GM12878 (cell line): Measurements from ENCODE around the gene ARL5C. TPM values are rescaled to one million over a fixed set of nuclear protein-coding genes. Genes with fewer than 3 reads are reported as not detected.

ENCODE experiments used
- ATAC-seq: fragments of 200-7000 bp; cut with Tn5 transposase; 3 replicates; pipeline ENCODE4 v1.9.1; 2020; ENCODE audit warnings: mild to moderate bottlenecking, moderate library complexity
- BruUV-seq: library from RNA; stranded (reverse); fragments of 400-500 nt; replicated peaks from 2 replicates; lab custom pipeline; 2021; lab: Mats Ljungman, UMichigan
- CTCF ChIA-PET: fragments of 300-600 bp; sonication (Branson Sonifier 250); formaldehyde crosslinking; extraction: SDS; loops from one replicate; lab custom pipeline; 2021; ENCODE audit warnings: inconsistent platforms; lab: Yijun Ruan, JAX
- POLR2A ChIA-PET: fragments of 350-600 bp; formaldehyde crosslinking; extraction: SDS; loops from one replicate; lab custom pipeline; 2021; ENCODE audit warnings: inconsistent platforms; lab: Charles Lee
- RAD21 ChIA-PET: fragments of 300-600 bp; sonication (Branson Sonifier 250); formaldehyde crosslinking; loops from one replicate; lab custom pipeline; 2023; ENCODE audit warnings: antibody characterized with exemption; ENCODE audit not compliant: unreplicated experiment; lab: Charles Lee
- SMC1A ChIA-PET: fragments of 300-600 bp; sonication (Branson Sonifier 250); formaldehyde crosslinking; loops from one replicate; lab custom pipeline; 2023; ENCODE audit not compliant: unreplicated experiment, uncharacterized antibody; lab: Charles Lee
- DNase-seq: peaks from one replicate; pipeline ENCODE4 v3.0.0-alpha.2; 2011; ENCODE audit warnings: low read depth, low spot score
- FAIRE-seq: peaks from 3 replicates; lab custom pipeline; 2011; peaks lifted over from hg19 to GRCh38; lab: Jason Lieb, UNC
- H2AFZ ChIP-seq: 2 replicates; pipeline ENCODE4 v1.6.0; 2011; ENCODE audit warnings: low read depth, low read length, control low read depth; ENCODE audit not compliant: control insufficient read depth
- H3K27ac ChIP-seq: 2 replicates; pipeline ENCODE4 v1.5.1; 2011; ENCODE audit warnings: control low read depth; ENCODE audit not compliant: control insufficient read depth, insufficient read depth
- H3K27me3 ChIP-seq, 2 experiments: replicated peaks in 1 of 2; 2 replicates each; pipeline versions ENCODE4 v1.6.0 to v1.6.1; 2011; ENCODE audit warnings: low read length in 1 of 2; ENCODE audit not compliant: control insufficient read depth in 2 of 2, insufficient read depth in 2 of 2
- H3K36me3 ChIP-seq, 2 experiments: 2 replicates each; pipeline ENCODE4 v1.5.1; 2011; ENCODE audit warnings: low read length in 1 of 2; ENCODE audit not compliant: control insufficient read depth in 2 of 2, insufficient read depth in 2 of 2
- H3K4me1 ChIP-seq: 2 replicates; pipeline ENCODE4 v1.6.1; 2011; ENCODE audit warnings: mild to moderate bottlenecking, low read length, moderate library complexity, mixed read lengths; ENCODE audit not compliant: control insufficient read depth, insufficient read depth
- H3K4me2 ChIP-seq: 2 replicates; pipeline ENCODE4 v1.6.0; 2011; ENCODE audit warnings: control low read depth; ENCODE audit not compliant: control insufficient read depth, insufficient read depth
- H3K4me3 ChIP-seq: fragments of 200-600 bp; sonication (generic); 2 replicates; pipeline ENCODE4 v1.5.1; 2016
- H3K79me2 ChIP-seq: 2 replicates; pipeline ENCODE4 v1.6.0; 2011; ENCODE audit warnings: low read length; ENCODE audit not compliant: control insufficient read depth, insufficient read depth
- H3K9ac ChIP-seq: 2 replicates; pipeline ENCODE4 v1.8.0; 2011; ENCODE audit warnings: low read length, control low read depth, mixed read lengths; ENCODE audit not compliant: control insufficient read depth, insufficient read depth
- H3K9me3 ChIP-seq: replicated peaks from 3 replicates; pipeline ENCODE4 v1.5.1; 2011; ENCODE audit warnings: mild to moderate bottlenecking, low read length; ENCODE audit not compliant: control insufficient read depth, insufficient read depth
- H4K20me1 ChIP-seq: 2 replicates; pipeline ENCODE4 v1.6.0; 2011; ENCODE audit not compliant: control insufficient read depth, insufficient read depth
- CHD2 ChIP-seq: IDR thresholded peaks from 2 replicates; pipeline ENCODE4 v1.6.1; 2011; ENCODE audit warnings: low read depth, low read length, improper control_type of control experiment, borderline replicate concordance
- EGR1 ChIP-seq, 2 experiments: IDR thresholded peaks; 1 replicate in 1 of 2; 2 replicates in 1 of 2; pipeline ENCODE4 v1.6.1; 2011 to 2012; ENCODE audit warnings: low read depth in 2 of 2, low read length in 2 of 2, borderline replicate concordance in 1 of 2, mild to moderate bottlenecking in 1 of 2, moderate library complexity in 1 of 2
- KDM1A ChIP-seq: fragments of 200-600 bp; sonication (generic); IDR thresholded peaks from 2 replicates; pipeline ENCODE4 v1.6.1; 2016; ENCODE audit warnings: borderline replicate concordance
- NFIC ChIP-seq: IDR thresholded peaks from 2 replicates; pipeline ENCODE4 v1.6.1; 2012; ENCODE audit warnings: low read depth, mild to moderate bottlenecking, inconsistent platforms, low read length, moderate library complexity
- PAX8 ChIP-seq: fragments of 450-650 bp; IDR thresholded peaks from 2 replicates; pipeline ENCODE4 v1.6.1; 2017; ENCODE audit warnings: mild to moderate bottlenecking, moderate library complexity
- SMAD1 ChIP-seq: fragments of 450-650 bp; IDR thresholded peaks from 2 replicates; pipeline ENCODE4 v1.6.1; 2018; ENCODE audit warnings: mild to moderate bottlenecking, low read depth; ENCODE audit not compliant: partially characterized antibody
- TARDBP ChIP-seq: IDR thresholded peaks from 2 replicates; pipeline ENCODE4 v1.6.1; 2016; ENCODE audit warnings: borderline replicate concordance
- TCF7 ChIP-seq: IDR thresholded peaks from 2 replicates; pipeline ENCODE4 v1.6.1; 2014; ENCODE audit warnings: antibody characterized with exemption, borderline replicate concordance
- WGBS: methylation state at CpG from one replicate; pipeline ENCODE4 v1.1.6; 2016; ENCODE audit warnings: low lambda C conversion rate; ENCODE audit not compliant: insufficient replicate concordance, insufficient coverage; ENCODE audit errors: missing lambda C conversion rate; 5-methylcytosine and 5-hydroxymethylcytosine counted together
- in situ Hi-C: fragments of 300-500 bp; cut with MboI; formaldehyde crosslinking; loops from 9 replicates; pipeline ENCODE4 v1.14.3; 2018; ENCODE audit warnings: mixed read lengths
- intact Hi-C: fragments of 100-400 bp; cut with micrococcal nuclease; formaldehyde crosslinking; loops from one replicate; pipeline ENCODE4 v1.14.2; 2022; ENCODE audit not compliant: unreplicated experiment
- polyA plus RNA-seq, 11 experiments: library from polyadenylated mRNA; depleted of rRNA in 4 of 11; unstranded in 6 of 11; stranded (reverse) in 5 of 11; fragments of >200 nt; fragmentation: Nextera tagmentation in 4 of 11; fragmentation: Illumina TruSeq in 1 of 11; extraction: Ambion mirVana in 4 of 11; extraction: Trizol in 1 of 11; gene quantifications; 1 replicate in 1 of 11; 2 replicates in 10 of 11; pipeline versions ENCODE4 v1.2.1 to v1.2.3, GENCODE V29; 2011 to 2016; ENCODE audit warnings: inconsistent platforms in 2 of 11, missing spikeins in 2 of 11, low read depth in 1 of 11
- total RNA-seq, 4 experiments: library from RNA; depleted of rRNA in 3 of 4; stranded (reverse); fragments of >200 nt in 3 of 4; fragmentation: Illumina TruSeq in 1 of 4; extraction: Trizol in 1 of 4; gene quantifications; 2 replicates each; pipeline versions ENCODE4 v1.2.1 to v1.2.3, GENCODE V29; 2013 to 2021
- TF ChIP-seq, protein P1 (sequence below): fragments of 450-650 bp; formaldehyde crosslinking; IDR thresholded peaks from 2 replicates; pipeline ENCODE4 v1.5.0; 2022; ENCODE audit warnings: mild to moderate bottlenecking, missing genetic modification characterization

Gene ARL5C
- total and polyA plus RNA-seq, 10 of the 15 experiments (the other 5 are each of a cell fraction or from before 2014, with no cell fraction given), result not detected

DNA sequence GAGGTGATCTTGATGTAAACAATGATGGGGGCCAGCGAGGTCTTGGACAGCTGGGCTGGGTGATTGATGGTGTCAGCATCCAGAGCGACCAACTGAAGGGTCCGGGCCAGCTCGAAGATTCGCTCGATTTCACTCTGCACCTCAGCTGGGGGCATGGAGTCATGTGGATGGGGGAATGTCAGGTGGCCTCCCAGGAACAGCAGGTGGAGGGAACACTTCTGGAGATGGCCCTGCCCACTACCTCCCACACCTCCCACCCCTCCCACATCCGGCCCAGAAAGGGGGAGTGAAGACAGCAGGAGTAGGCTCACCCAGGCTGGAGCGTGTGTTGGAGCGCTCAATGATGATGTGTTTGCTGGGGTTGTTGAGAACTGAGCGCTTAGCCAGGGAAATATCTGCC lies 17.8 kb upstream of the ARL5C start:
- no peak overlapping the region for H3K27ac ChIP-seq
- no peaks in the 10 kb centered on the region for H3K27me3 ChIP-seq
- no peak overlapping the region for H3K9ac ChIP-seq
- in situ Hi-C loops (no loop called here), intact Hi-C loops (no loop called here)
- CTCF ChIA-PET, result interaction anchor here (1.6 kb wide), 3 partner anchors 9 to 61 kb away, joined by 9 to 12 read pairs (median 9); partner anchors contain the start of gene ARL5C
- ATAC-seq, result no peak
- SMC1A ChIA-PET, result interaction anchor here (1.1 kb wide), 1 partner anchor 12 kb away, joined by 5 read pairs; no protein-coding TSS in a partner anchor
- H3K4me2 ChIP-seq, result no peak overlapping the region
- WGBS, result 83% methylated on average over 10 of the region's 10 CpGs
- peaks cover 5 to 14% of the 10 kb centered on the region in 2 experiments; a peak in 3 of 4 replicates for H3K36me3 ChIP-seq
- H2AFZ ChIP-seq, result no peak overlapping the region
- H3K79me2 ChIP-seq, result no peaks in the 10 kb centered on the region
- H3K4me3 ChIP-seq, result no peak overlapping the region
- BruUV-seq, result no TSS peak
- RAD21 ChIA-PET, result interaction anchor here (0.5 to 1.0 kb wide), 2 partner anchors 19 to 183 kb away, joined by 3 read pairs; no protein-coding TSS in a partner anchor
- FAIRE-seq, result no peak
- POLR2A ChIA-PET, result no interaction called here
- no peaks in the 10 kb centered on the region for H3K4me1 ChIP-seq
- DNase-seq, result no peak
- H4K20me1 ChIP-seq, result no peaks in the 10 kb centered on the region
- H3K9me3 ChIP-seq, result no peaks in the 10 kb centered on the region
- TF ChIP-seq, protein P1, sequence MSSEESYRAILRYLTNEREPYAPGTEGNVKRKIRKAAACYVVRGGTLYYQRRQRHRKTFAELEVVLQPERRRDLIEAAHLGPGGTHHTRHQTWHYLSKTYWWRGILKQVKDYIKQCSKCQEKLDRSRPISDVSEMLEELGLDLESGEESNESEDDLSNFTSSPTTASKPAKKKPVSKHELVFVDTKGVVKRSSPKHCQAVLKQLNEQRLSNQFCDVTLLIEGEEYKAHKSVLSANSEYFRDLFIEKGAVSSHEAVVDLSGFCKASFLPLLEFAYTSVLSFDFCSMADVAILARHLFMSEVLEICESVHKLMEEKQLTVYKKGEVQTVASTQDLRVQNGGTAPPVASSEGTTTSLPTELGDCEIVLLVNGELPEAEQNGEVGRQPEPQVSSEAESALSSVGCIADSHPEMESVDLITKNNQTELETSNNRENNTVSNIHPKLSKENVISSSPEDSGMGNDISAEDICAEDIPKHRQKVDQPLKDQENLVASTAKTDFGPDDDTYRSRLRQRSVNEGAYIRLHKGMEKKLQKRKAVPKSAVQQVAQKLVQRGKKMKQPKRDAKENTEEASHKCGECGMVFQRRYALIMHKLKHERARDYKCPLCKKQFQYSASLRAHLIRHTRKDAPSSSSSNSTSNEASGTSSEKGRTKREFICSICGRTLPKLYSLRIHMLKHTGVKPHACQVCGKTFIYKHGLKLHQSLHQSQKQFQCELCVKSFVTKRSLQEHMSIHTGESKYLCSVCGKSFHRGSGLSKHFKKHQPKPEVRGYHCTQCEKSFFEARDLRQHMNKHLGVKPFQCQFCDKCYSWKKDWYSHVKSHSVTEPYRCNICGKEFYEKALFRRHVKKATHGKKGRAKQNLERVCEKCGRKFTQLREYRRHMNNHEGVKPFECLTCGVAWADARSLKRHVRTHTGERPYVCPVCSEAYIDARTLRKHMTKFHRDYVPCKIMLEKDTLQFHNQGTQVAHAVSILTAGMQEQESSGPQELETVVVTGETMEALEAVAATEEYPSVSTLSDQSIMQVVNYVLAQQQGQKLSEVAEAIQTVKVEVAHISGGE, result no peak

DNA sequence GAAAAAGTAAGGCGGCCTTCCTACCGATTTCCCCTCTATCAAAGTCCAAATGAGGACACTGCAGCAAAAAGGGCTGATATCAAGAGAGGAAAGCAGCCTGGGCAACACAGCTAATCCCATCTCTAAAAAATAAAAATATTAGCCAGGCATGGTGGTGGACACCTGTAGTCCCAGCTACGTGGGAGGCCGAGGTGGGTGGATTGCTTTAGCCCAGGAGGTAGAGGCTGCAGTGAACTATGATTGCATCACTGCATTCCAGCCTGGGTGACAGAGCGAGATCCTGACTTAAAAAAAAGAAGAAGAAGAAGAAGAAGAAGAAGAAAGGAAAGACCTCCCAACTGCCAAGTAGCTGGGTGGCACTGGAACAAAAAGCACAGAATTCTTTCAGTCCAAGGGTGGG lies 17.1 kb upstream of the ARL5C start:
- RAD21 ChIA-PET, result no interaction called here
- Histone ChIP-seq H3K9me3 (no peaks in the 10 kb centered on the region), H2AFZ (no peak overlapping the region), H3K4me2 (no peak overlapping the region), H4K20me1 (no peaks in the 10 kb centered on the region), H3K9ac (no peak overlapping the region), H3K79me2 (no peaks in the 10 kb centered on the region), H3K27ac (no peak overlapping the region), H3K27me3 (no peaks in the 10 kb centered on the region), H3K4me3 (no peak overlapping the region), H3K4me1 (no peaks in the 10 kb centered on the region), H3K36me3 (peaks cover 5 to 14% of the 10 kb centered on the region in 2 experiments; a peak in 3 of 4 replicates)
- ATAC-seq (no peak), FAIRE-seq (no peak), DNase-seq (no peak)
- CTCF ChIA-PET, result interaction anchor here (1.6 kb wide), 3 partner anchors 8 to 62 kb away, joined by 9 to 12 read pairs (median 9); partner anchors contain the start of gene ARL5C
- in situ Hi-C loops (no loop called here), intact Hi-C loops (no loop called here)
- SMC1A ChIA-PET, result interaction anchor here (1.1 kb wide), 1 partner anchor 12 kb away, joined by 5 read pairs; no protein-coding TSS in a partner anchor
- no TSS peak for BruUV-seq
- WGBS, result 83% methylated on average over 5 of the region's 5 CpGs
- POLR2A ChIA-PET, result no interaction called here
- TF ChIP-seq SMAD1 (no peak), TCF7 (no peak), EGR1 (IDR thresholded peaks at IDR 0.05; ENCODE audit: borderline replicate concordance in 1 of 2, low read depth in 2 of 2, low read length in 2 of 2) (no peak), CHD2 (no peak), KDM1A (no peak), PAX8 (no peak), TARDBP (no peak), NFIC (no peak)
